ENCODE data around the gene EVC2. TPM values are rescaled to one million over a fixed set of nuclear protein-coding genes. Genes with fewer than 3 reads are reported as not detected.

Gene EVC2
- polyA plus RNA-seq, 1 donor from 2014 or later = 0.27 TPM

DNA sequence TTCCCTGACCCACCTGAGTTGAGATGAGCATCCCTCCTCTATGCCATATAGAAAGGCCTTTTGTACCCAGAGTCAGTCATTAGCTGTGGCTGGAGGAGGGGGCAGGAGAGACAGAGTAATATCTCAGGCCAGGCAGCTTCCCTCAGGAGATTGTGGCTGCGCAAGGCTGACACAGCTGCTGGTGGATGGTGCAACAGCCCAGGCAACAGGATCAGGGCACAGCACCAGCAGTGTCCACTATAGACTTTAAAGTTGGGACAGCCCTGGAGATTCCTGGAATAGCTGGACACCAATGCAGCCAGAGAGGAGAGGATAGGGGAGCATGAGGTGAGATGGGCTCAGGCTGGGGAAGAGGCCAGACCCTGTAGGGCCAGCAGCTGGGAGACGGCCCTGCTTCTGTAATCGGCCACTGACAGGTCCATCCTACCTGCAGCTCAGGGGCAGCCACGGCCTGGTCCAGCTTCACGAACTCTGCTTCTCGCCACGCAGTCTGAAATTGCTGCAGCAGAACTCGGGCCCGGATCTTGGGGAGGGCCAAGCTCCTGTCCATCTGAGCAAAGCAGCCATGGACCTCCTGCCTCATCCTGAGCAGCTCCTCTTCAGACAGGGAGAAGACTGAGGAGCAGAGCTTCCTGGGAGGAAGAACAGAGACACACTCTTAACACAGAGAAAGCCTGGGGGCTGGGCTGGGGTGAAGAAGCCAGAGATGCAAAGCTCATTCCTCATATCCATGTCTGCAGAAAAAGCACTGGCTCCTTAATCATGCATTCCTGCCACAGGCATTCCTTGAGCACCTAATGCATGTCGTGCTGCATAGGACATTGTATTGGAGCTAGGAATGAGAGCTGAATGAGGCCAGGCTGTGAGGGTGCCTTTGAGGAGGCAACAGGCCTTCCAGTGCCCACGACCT is 90.1 kb downstream of the EVC2 start:
- Histone ChIP-seq H3K27ac (ENCODE audit: low read length) (no peak overlapping the region), H3K27me3 (ENCODE audit: insufficient read depth, low read depth, low read length) (no peaks in the 10 kb centered on the region), H3K9me3 (ENCODE audit: low read length) (no peaks in the 10 kb centered on the region), H3K36me3 (ENCODE audit: insufficient read depth, low read length) (no peaks in the 10 kb centered on the region), H3K4me2 (ENCODE audit: low read length) (no peak overlapping the region), H3K9me2 (ENCODE audit: insufficient read depth, low read length) (no peaks in the 10 kb centered on the region), H3F3A (ENCODE audit: insufficient read depth, low read length, poor library complexity, severe bottlenecking) (no peaks in the 10 kb centered on the region), H3K4me3 (ENCODE audit: low read length) (no peak overlapping the region), H2AFZ (ENCODE audit: low read depth, low read length) (no peak overlapping the region), H3K9ac (ENCODE audit: low read length) (no peak overlapping the region), H4K20me1 (ENCODE audit: insufficient read depth) (no peaks in the 10 kb centered on the region), H3K79me2 (replicated peaks; ENCODE audit: insufficient read depth, low read length) (no peaks in the 10 kb centered on the region)
- TF ChIP-seq EP300 (conservative IDR thresholded peaks at IDR 0.05; ENCODE audit: poor library complexity, severe bottlenecking) (no peak), TAF1 (IDR thresholded peaks at IDR 0.05; ENCODE audit: low read depth) (no peak), POLR2AphosphoS5 (IDR thresholded peaks at IDR 0.05) (no peak), RAD21 (conservative IDR thresholded peaks at IDR 0.05) (no peak), SMC3 (conservative IDR thresholded peaks at IDR 0.05; ENCODE audit: poor library complexity) (no peak), MXI1 (conservative IDR thresholded peaks at IDR 0.05; ENCODE audit: poor library complexity, severe bottlenecking) (no peak), EZH2 (IDR thresholded peaks at IDR 0.05; ENCODE audit: borderline replicate concordance, insufficient read depth, low read length, poor library complexity, severe bottlenecking) (no peak)
- TF ChIP-seq, protein P1, sequence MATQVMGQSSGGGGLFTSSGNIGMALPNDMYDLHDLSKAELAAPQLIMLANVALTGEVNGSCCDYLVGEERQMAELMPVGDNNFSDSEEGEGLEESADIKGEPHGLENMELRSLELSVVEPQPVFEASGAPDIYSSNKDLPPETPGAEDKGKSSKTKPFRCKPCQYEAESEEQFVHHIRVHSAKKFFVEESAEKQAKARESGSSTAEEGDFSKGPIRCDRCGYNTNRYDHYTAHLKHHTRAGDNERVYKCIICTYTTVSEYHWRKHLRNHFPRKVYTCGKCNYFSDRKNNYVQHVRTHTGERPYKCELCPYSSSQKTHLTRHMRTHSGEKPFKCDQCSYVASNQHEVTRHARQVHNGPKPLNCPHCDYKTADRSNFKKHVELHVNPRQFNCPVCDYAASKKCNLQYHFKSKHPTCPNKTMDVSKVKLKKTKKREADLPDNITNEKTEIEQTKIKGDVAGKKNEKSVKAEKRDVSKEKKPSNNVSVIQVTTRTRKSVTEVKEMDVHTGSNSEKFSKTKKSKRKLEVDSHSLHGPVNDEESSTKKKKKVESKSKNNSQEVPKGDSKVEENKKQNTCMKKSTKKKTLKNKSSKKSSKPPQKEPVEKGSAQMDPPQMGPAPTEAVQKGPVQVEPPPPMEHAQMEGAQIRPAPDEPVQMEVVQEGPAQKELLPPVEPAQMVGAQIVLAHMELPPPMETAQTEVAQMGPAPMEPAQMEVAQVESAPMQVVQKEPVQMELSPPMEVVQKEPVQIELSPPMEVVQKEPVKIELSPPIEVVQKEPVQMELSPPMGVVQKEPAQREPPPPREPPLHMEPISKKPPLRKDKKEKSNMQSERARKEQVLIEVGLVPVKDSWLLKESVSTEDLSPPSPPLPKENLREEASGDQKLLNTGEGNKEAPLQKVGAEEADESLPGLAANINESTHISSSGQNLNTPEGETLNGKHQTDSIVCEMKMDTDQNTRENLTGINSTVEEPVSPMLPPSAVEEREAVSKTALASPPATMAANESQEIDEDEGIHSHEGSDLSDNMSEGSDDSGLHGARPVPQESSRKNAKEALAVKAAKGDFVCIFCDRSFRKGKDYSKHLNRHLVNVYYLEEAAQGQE (IDR thresholded peaks at IDR 0.05; ENCODE audit: borderline replicate concordance) = no peak
- TF ChIP-seq, protein P2, sequence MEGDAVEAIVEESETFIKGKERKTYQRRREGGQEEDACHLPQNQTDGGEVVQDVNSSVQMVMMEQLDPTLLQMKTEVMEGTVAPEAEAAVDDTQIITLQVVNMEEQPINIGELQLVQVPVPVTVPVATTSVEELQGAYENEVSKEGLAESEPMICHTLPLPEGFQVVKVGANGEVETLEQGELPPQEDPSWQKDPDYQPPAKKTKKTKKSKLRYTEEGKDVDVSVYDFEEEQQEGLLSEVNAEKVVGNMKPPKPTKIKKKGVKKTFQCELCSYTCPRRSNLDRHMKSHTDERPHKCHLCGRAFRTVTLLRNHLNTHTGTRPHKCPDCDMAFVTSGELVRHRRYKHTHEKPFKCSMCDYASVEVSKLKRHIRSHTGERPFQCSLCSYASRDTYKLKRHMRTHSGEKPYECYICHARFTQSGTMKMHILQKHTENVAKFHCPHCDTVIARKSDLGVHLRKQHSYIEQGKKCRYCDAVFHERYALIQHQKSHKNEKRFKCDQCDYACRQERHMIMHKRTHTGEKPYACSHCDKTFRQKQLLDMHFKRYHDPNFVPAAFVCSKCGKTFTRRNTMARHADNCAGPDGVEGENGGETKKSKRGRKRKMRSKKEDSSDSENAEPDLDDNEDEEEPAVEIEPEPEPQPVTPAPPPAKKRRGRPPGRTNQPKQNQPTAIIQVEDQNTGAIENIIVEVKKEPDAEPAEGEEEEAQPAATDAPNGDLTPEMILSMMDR (IDR thresholded peaks at IDR 0.05; ENCODE audit: poor library complexity, severe bottlenecking) = no peak

DNA sequence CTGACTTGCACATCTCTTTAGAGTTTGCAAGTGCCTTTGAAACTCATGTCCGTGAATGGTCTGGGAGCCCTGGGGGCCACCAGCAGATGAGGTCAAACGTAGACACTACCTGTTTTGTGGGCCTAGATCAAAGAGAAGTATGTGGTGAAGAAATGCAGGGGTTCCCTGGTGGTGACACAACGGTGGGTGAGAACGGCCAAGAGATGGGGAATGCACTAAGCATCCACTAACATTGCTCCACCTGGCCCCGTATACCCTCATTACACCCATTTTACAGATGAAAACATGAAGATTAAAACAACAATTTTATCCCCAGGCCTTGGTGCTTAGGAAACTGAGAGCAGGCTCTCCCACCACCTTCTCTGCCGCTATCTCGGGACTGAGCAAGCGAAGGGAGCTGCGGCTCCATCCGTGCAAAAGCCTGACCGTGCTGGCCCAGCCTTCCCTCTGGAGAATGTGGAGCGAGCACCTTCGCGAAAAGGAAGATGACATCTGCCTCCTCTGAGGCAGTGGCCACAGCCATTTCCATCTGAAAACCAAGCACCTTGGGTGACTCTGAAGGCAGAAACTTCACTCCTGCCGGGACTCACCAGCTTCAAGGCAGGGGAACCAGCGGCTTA is 91.9 kb downstream of the EVC2 start:
- no peaks in the 10 kb centered on the region for H4K20me1 ChIP-seq (ENCODE audit: insufficient read depth)
- no peak overlapping the region for H3K27ac ChIP-seq (ENCODE audit: low read length)
- H3K4me2 ChIP-seq (ENCODE audit: low read length) = no peak overlapping the region
- no peak overlapping the region for H3K9ac ChIP-seq (ENCODE audit: low read length)
- TF ChIP-seq SMC3 (conservative IDR thresholded peaks at IDR 0.05; ENCODE audit: poor library complexity) (no peak), TAF1 (IDR thresholded peaks at IDR 0.05; ENCODE audit: low read depth) (no peak), EZH2 (IDR thresholded peaks at IDR 0.05; ENCODE audit: borderline replicate concordance, insufficient read depth, low read length, poor library complexity, severe bottlenecking) (no peak)
- H2AFZ ChIP-seq (ENCODE audit: low read depth, low read length) = no peak overlapping the region
- no peak overlapping the region for H3K4me3 ChIP-seq (ENCODE audit: low read length)
- no peaks in the 10 kb centered on the region for H3F3A ChIP-seq (ENCODE audit: insufficient read depth, low read length, poor library complexity, severe bottlenecking)
- H3K79me2 ChIP-seq (replicated peaks; ENCODE audit: insufficient read depth, low read length) = no peaks in the 10 kb centered on the region
- H3K9me2 ChIP-seq (ENCODE audit: insufficient read depth, low read length) = no peaks in the 10 kb centered on the region
- no peaks in the 10 kb centered on the region for H3K36me3 ChIP-seq (ENCODE audit: insufficient read depth, low read length)
- no peaks in the 10 kb centered on the region for H3K9me3 ChIP-seq (ENCODE audit: low read length)
- H3K27me3 ChIP-seq (ENCODE audit: insufficient read depth, low read depth, low read length) = no peaks in the 10 kb centered on the region
